GM19468 (cell line): ENCODE measurements around the gene RAPGEF3.

ENCODE experiments used
- ATAC-seq: cut with Tn5 transposase; IDR thresholded peaks from one replicate; pipeline ENCODE4 v1.9.1; 2021; ENCODE audit warnings: mild to moderate bottlenecking, moderate library complexity, moderate number of reproducible peaks; ENCODE audit not compliant: unreplicated experiment; ENCODE audit errors: extremely low read depth

The RAPGEF3 gene

DNA sequence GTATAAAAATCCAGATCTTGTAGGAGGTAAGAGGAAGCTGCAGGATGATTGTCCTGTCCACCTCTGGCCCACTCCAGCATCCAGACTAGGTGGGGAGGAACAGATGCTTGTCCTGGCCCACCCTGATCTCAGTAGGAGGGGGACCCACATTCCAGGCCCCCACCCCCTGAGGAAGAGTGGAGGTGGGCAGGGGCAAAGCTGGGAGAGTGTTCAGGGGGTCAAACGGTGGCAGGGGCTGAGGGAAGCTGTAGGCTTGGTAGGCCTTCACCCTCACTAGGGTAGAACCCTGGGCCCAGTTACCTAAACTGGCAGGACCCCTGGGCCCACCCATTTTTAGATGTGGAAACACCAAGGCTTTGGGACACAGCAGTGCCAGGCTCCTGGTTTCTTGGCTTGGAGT is 18.5 kb upstream of the RAPGEF3 start:
- ATAC-seq: no peak

GRCh38 chr12:47776471-47777143 is 17.9 kb upstream of the RAPGEF3 start:
- ATAC-seq: no peak

DNA sequence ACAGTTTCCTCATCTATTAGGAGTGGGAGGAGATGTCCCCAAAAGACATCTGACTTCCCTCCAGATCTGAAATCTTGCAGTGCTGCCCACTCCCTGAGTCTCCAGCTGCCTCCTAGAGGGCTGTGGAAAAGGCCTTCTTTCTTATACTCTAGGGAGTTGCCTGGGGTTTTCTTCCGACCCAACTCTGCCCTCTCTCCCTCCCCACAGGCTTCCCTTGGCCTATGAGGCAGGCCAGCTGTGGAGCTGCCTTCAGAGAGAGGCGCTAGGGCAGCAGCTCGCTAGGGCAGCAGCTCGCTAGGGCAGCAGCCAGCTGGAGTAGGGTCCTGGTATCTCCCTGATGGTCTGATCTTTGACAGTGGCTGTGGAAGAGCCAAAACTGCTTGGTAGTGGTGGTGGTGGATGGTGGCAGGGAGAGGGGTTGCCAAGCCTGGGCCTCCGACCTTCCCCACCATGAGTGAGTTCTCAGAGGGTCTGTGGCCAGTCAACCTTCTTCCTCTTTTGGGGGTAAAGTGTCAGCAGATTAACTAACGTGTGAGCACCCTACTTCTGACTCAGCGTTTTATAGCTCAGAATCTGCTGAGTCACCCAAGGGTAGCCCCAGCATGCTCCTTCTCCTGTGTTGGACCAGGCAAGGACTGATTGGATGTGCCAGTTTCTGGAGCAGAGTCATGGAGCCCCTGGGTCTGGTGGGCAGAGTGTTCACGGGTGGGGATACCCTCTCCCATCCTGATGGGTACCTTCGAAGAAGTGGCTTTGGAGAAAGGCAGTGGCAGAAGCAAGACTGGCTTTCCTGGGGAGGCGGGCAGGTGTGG is 16.6 kb upstream of the RAPGEF3 start:
- ATAC-seq: no peak

DNA sequence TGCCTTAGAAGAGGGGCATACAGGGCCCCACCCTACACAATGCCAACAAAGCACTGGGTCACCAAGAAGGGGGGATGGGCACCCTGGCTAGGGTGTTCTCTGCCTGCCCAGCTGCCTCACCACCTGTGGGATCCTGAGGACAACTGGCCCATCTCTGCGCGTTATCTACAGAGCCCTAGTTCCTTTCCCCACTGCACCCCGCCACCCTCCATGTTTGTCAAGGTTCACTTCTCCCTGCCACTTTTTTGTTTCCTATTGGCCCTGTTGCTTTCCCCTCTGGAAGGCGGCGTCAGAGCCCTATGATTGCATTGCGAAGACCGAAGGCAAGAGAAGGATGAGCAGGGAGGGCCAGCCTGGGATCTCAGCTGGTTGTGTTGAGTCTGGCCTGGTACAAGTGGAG is 16.0 kb upstream of the RAPGEF3 start:
- no peak for ATAC-seq

DNA sequence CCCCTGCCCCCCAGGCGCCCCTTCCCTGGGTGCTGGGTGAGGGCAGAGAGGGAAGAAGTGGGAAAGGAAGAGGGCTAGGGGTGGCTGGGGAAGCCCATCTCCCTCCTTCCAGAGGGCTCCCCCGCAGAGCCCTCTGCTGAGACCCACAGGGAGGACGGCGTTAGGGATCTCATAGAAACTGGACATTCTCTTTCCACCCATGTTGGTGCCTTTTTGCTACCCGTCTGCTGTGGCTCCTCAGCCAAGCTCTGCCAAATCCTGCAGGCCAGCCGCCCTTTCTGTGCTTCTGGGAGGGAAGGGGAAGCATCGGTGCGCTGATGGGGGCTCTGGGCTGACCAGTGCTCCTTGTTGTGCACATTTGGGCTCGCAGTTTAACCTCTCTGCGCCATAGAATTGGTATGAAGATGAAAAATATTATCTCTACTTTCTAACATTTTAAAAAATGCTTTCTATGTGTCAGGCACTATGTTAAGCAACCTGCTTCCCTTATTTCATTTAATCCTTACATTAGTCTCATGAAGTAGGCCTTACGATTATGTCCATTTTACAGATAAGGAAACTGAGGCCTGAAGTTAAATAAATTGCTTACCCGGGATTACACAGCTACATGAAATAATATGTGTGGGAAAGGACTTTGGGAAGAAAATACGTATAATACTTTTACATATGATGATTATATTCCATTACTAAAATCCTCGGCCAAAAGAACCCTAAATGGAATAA is 15.3 kb upstream of the RAPGEF3 start:
- ATAC-seq: no peak

- ATAC-seq: peak; percentile 50
Measured at GRCh38 chr12:47773062-47773857, 14.6 kb upstream of the RAPGEF3 start, which contains the start of gene SLC48A1. Gene SLC48A1 (plus strand): TSS chr12:47773238. CDS start chr12:47773305, 67 bp downstream.

GRCh38 chr12:47772738-47773061 is 14.0 kb upstream of the RAPGEF3 start:
- ATAC-seq: no peak

GRCh38 chr12:47772094-47772660 is 13.5 kb upstream of the RAPGEF3 start:
- no peak for ATAC-seq

DNA sequence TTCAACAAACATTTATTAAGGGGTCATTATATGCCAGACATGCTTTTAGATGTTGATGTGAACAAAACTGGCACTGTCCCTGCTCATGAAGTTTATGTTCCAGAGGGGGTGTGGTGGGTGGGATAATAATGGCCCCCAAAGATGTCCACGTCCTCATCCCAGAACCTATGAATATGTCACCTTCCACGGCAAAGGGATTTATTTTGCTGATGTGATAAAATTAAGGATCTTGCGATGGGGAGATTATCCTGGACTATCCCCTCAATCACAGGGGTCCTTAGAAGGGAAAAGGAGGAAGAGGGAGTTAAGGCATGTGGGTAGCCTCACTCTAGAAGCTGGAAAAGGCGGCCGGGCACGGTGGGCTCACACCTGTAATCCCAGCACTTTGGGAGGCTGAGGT is 12.6 kb upstream of the RAPGEF3 start:
- no peak for ATAC-seq

DNA sequence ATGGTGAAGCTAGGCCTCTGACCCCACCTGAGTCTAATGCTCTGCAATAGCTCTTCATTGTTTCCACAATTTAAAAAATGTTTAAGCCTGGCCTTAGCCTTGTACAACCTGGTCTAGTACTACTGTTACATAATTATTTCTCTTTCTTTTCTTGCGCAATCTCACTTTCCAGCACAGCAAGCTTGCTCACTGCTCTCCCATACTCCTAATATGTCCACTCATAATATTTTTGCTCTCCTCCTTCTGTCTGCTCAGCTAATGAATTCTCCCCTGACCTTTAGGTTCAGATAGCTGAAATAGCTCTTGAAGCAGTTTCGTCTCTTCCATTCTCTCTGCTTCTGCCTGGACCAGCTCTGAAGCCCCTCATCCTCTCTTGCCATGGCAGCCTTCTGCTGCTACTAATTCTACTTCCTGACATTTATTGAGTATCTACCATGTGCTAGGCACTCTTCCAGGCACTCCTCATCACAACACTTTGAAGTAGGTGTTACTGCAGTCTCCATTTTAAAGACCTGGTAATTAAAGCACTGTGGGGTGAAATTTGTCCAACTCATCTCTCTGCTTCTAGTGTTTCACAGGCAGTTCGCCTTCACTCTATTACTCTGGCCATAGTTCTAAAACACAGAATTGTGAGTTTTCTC is 11.5 kb upstream of the RAPGEF3 start:
- no peak for ATAC-seq

DNA sequence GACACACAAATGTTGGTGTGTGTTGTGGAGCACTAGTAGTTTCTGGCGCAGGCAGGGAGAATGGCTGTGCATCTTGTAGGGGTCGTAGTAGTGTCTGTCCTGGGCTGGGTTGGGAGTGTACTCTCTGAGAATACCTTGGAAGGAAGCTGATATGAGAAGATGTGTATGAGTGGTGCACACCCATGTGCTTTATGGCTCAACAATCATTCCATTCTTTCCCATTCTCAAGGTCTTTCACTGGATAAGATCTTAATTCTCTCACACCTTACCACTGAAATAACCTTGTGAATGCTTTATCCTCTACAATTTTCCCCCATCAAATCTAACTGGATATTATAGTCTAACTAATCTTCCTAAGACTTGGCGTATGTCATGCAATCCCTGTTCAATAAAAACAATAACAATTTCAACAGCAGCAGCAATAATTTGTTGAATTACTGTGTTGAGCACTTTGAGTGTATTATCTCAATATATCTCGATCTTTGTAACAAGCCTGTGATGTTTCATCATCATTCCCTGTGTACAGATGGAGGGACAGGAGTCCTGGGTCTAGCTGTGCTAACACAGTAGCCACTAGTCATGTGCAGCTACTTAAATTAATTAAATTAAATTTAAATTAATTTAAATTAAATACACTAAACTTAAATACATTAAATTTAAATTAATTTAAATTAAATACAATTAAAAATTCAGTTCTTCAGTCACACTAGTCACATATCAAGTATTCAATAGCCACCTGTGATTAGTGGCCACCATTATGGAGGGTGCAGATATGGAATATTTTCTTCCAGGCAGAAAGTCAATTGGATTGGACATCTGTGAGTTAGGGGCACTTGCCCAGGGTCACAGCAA is 10.8 kb upstream of the RAPGEF3 start:
- no peak for ATAC-seq

DNA sequence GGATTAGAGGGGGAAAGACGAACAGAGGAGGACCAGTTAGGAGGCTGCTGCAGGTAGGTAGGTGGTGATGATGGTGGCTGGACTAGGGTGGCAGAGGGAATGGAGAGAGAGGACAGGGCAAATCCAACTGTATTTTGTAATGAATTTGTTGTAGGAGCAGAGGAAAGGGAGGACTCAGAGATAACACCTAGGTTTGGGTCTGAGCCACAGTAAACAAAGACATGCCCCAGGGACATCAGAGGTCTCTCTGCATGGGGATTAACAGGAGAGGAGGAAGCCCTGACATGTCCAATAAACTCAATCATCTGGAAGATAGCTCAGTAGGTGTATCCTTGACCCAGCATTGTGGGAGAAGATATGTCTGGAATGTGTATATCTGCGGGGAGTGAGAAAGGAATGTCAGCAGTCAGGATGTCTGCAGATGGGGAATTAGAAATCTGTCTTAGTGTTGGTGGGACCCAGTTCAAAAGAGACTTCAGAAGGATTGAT is 9.7 kb upstream of the RAPGEF3 start:
- ATAC-seq: no peak

- ATAC-seq: no peak
Measured at GRCh38 chr12:47767216-47767724, 8.6 kb upstream of the RAPGEF3 start.

GRCh38 chr12:47766502-47767215 is 8.0 kb upstream of the RAPGEF3 start:
- ATAC-seq: no peak

DNA sequence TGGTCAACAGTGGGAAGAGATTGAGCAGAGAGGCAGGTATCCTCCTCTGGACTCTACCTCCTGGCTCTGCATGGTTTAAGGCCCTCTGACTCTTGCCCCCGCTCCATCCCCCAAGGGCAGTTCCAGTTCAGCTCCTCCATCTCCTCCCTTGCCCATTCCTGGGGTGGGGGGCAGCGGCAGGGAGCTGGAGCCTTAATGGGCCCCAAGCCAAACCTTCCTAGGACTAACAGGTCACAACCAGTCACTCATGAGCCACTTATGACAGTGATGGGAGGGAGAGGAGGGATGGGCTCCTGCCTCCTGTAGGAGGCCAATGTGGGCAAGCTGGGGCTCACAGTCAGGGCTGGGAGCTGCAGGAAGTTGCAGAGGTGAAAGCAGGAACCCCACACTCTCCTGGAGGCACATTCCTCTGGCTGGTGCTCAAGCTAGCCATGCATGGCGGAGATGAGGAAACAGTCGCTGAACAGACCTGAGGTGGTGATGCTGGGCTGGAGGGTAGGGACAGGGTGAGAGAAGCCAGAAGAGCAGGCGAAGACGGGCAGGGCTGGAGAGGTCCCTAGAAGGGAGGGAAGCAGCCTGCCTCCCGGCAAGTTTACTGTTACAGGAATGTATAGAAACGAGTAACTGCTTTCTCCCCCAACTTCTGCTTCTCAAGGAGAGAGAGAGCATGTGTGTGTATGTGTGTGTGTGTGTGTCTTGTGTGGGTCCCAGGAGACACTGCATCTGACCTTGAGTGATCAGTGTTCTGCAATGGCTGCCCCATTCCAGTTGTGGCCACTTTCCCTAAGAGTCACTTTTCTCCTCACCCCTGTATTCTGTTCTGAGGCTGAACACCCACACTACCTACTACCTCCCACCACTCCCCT is 5.0 kb upstream of the RAPGEF3 start:
- ATAC-seq: no peak

DNA sequence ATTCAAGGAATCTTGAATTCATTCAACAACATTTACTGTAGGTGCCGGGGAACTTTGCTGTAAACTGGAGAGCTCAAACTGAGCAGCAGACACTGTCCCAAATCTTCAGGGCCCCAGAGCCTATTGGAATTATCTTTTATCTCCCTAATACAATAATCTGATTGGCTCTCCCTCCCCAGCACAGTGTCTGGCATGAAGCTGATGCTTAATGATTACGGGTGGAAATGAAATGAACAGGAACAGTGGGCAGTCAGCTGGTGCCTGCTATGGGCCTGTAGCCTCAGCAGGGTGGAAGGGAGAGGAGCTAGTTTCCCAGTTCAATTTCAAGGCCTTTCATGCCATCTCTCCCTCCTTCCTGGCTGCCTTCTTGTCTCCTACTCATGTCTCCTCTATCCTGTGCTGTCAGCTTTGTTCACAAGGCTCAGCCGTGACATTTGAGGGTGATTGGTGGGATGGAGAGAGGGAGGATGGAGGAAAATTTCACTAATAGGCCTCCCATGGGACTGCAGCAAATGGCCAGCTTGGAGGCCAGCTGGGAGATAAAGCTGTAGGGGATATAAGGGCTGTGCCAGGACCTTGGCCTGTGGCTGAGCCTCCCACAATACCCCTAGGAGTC is 4.3 kb upstream of the RAPGEF3 start:
- ATAC-seq: no peak

DNA sequence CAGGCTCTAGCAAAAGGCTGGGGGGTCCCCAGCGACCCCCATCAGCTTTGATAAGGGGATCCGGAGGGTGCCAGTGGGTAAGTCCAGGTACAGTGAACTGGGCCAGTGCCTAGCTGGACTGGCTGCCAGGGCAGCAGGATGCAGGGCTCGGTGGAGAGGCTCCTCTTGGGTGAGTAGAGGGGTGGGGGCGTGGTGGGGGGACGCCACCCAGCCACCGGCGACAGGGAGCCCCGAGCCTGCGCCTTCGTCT is 171 bp downstream of the RAPGEF3 start:
- no peak for ATAC-seq
